Neural cell (in vitro differentiated cells): Measurements from ENCODE around the gene TSGA10IP.

Source experiments
- EZH2 ChIP-seq: fragments of 200-600, 300-800 bp; shearing (Covaris generic), sonication (generic); IDR thresholded peaks from 2 replicates; pipeline ENCODE4 v1.6.1; 2014; ENCODE audit warnings: antibody characterized with exemption, low read length, borderline replicate concordance, mild to moderate bottlenecking; ENCODE audit not compliant: insufficient read depth, poor library complexity, severe bottlenecking
- POLR2AphosphoS5 ChIP-seq: IDR thresholded peaks from 2 replicates; pipeline ENCODE4 v1.6.1; 2012
- TAF1 ChIP-seq: IDR thresholded peaks from 2 replicates; pipeline ENCODE4 v1.6.1; 2012; ENCODE audit warnings: low read depth
- TF ChIP-seq, protein P1 (sequence below): fragments of 450-650 bp; IDR thresholded peaks from 2 replicates; pipeline ENCODE4 v1.5.1; 2014; ENCODE audit warnings: antibody characterized with exemption, mild to moderate bottlenecking, moderate library complexity; ENCODE audit not compliant: poor library complexity, severe bottlenecking

DNA sequence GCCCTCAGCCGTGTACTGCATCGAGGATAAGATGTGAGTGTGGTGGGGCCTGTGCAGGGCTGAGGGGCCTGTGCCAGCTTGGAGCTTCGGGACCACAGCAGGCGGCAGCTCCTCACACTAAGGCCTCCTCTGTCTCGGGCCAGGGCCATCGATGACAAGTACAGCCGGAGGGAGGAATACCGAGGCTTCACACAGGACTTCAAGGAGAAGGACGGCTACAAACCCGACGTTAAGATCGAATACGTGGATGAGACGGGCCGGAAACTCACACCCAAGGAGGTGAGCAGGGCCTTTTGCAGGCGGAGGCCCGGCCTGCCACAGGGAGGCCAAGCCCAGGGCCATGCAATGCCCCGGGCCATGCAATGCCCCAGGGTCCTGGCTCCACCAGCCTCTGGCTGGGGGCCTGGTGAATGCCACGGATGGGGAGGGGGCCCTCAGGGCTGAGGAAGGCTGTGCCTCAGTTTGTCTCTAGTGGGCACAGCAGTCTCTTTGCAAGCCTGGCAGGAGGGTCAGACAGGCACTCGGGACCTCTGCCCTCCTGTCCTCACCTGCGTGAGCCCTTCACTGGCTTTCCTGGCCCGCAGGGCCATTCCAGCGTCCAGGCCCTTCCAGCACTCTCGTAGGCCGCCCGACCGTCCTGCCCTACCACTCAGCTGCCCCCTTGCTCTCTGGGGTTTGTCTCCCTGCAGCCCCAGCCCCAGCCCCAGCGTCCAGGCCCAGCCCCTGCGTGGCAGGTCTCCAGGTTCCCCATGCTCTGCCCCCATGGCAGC lies 32.5 kb downstream of the TSGA10IP start:
- TF ChIP-seq POLR2AphosphoS5 (no peak), TAF1 (no peak), EZH2 (no peak)
- TF ChIP-seq, protein P1, sequence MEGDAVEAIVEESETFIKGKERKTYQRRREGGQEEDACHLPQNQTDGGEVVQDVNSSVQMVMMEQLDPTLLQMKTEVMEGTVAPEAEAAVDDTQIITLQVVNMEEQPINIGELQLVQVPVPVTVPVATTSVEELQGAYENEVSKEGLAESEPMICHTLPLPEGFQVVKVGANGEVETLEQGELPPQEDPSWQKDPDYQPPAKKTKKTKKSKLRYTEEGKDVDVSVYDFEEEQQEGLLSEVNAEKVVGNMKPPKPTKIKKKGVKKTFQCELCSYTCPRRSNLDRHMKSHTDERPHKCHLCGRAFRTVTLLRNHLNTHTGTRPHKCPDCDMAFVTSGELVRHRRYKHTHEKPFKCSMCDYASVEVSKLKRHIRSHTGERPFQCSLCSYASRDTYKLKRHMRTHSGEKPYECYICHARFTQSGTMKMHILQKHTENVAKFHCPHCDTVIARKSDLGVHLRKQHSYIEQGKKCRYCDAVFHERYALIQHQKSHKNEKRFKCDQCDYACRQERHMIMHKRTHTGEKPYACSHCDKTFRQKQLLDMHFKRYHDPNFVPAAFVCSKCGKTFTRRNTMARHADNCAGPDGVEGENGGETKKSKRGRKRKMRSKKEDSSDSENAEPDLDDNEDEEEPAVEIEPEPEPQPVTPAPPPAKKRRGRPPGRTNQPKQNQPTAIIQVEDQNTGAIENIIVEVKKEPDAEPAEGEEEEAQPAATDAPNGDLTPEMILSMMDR, result no peak
